ENCODE measurements around the gene OR13C2.

GRCh38 chr9:104635456-104635855 is 30.0 kb upstream of the OR13C2 start:
- TF ChIP-seq CTCF (IDR thresholded peaks at IDR 0.05) (no peak), EP300 (IDR thresholded peaks at IDR 0.05; ENCODE audit: borderline replicate concordance in 1 of 2, low read depth in 1 of 2, low read length in 1 of 2) (no peak), USF2 (IDR thresholded peaks at IDR 0.05; ENCODE audit: borderline replicate concordance, low read depth, low read length) (no peak), POLR2AphosphoS5 (IDR thresholded peaks at IDR 0.05; ENCODE audit: low read depth, low read length) (no peak), FOXJ3 (CRISPR knock-in tag; IDR thresholded peaks at IDR 0.05) (no peak)
